HG03520 (cell line): ENCODE data around the gene PROB1.
A peak's percentile ranks its signal among the peaks of the same experiment; 100 is the strongest.
"Not testable (repeated sequence)": the region's sequence is repeated elsewhere in the genome, so short reads cannot be mapped to it uniquely, and the experiment has no call there.

Experiments
- ATAC-seq: cut with Tn5 transposase; IDR thresholded peaks from one replicate; pipeline ENCODE4 v1.9.1; 2021; ENCODE audit warnings: mild to moderate bottlenecking, moderate library complexity; ENCODE audit not compliant: unreplicated experiment

Gene PROB1

GRCh38 chr5:139393497-139394122 lies 1.3 kb downstream of the PROB1 start:
- no peak for ATAC-seq

GRCh38 chr5:139392678-139393496 lies 2.0 kb downstream of the PROB1 start:
- ATAC-seq: peak; percentile 42

- ATAC-seq: peak; percentile 18
Observed at GRCh38 chr5:139392324-139392677, 2.6 kb downstream of the PROB1 start.

- ATAC-seq: no peak
Observed at GRCh38 chr5:139391570-139392323, 3.2 kb downstream of the PROB1 start.

GRCh38 chr5:139390639-139391569 lies 4.0 kb downstream of the PROB1 start:
- no peak for ATAC-seq

GRCh38 chr5:139389701-139390638 lies 4.9 kb downstream of the PROB1 start, which contains the start of gene MZB1:
Gene MZB1, minus strand, starts transcription at chr5:139389913. Its CDS starts 57 bp downstream, at chr5:139389856.
- peak; percentile 36 for ATAC-seq

- ATAC-seq: no peak
Observed at GRCh38 chr5:139388198-139388821, 6.6 kb downstream of the PROB1 start.

GRCh38 chr5:139387611-139388197 lies 7.2 kb downstream of the PROB1 start:
- no peak for ATAC-seq

- not testable (repeated sequence) for ATAC-seq
Observed at GRCh38 chr5:139386956-139387355, 7.9 kb downstream of the PROB1 start.

- ATAC-seq: no peak
Observed at GRCh38 chr5:139386050-139386438, 8.9 kb downstream of the PROB1 start.

- ATAC-seq: no peak
Observed at GRCh38 chr5:139385061-139386049, 9.5 kb downstream of the PROB1 start.

GRCh38 chr5:139384591-139385051 lies 10.3 kb downstream of the PROB1 start:
- no peak for ATAC-seq

GRCh38 chr5:139383993-139384590 lies 10.8 kb downstream of the PROB1 start:
- no peak for ATAC-seq

GRCh38 chr5:139383275-139383992 lies 11.5 kb downstream of the PROB1 start, which contains the start of gene SLC23A1:
Gene SLC23A1, minus strand, starts transcription at chr5:139383297. Its CDS starts 44 bp downstream, at chr5:139383253.
- no peak for ATAC-seq

GRCh38 chr5:139382807-139383206 lies 12.1 kb downstream of the PROB1 start:
- ATAC-seq: no peak
